ENCODE results near the gene MAP4K3. TPM values are rescaled to one million over a fixed set of nuclear protein-coding genes. Genes with fewer than 3 reads are reported as not detected.

The MAP4K3 gene
- polyA plus RNA-seq, 2 of the 4 experiments (the other 2 are of a cell fraction): 15.8 to 44.6 TPM

DNA sequence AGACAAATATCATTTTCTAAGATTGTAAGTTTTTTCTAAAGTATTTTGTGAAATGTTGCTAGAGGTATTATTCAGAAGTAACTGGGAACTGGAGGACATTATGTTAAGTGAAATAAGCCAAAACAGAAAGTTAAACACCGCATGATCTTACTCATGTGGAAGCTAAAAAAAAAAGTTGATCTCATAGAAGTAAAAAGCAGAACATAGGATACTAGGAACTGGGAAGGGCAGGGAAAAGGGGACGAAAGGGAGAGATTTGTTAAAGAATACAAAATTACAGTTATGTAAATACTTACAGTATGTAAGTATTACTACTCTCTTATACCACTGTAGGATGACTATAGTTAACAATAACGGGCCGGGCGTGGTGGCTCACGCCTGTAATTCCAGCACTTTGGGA lies 146.7 kb downstream of the MAP4K3 start (continued):
- TF ChIP-seq, protein P1, sequence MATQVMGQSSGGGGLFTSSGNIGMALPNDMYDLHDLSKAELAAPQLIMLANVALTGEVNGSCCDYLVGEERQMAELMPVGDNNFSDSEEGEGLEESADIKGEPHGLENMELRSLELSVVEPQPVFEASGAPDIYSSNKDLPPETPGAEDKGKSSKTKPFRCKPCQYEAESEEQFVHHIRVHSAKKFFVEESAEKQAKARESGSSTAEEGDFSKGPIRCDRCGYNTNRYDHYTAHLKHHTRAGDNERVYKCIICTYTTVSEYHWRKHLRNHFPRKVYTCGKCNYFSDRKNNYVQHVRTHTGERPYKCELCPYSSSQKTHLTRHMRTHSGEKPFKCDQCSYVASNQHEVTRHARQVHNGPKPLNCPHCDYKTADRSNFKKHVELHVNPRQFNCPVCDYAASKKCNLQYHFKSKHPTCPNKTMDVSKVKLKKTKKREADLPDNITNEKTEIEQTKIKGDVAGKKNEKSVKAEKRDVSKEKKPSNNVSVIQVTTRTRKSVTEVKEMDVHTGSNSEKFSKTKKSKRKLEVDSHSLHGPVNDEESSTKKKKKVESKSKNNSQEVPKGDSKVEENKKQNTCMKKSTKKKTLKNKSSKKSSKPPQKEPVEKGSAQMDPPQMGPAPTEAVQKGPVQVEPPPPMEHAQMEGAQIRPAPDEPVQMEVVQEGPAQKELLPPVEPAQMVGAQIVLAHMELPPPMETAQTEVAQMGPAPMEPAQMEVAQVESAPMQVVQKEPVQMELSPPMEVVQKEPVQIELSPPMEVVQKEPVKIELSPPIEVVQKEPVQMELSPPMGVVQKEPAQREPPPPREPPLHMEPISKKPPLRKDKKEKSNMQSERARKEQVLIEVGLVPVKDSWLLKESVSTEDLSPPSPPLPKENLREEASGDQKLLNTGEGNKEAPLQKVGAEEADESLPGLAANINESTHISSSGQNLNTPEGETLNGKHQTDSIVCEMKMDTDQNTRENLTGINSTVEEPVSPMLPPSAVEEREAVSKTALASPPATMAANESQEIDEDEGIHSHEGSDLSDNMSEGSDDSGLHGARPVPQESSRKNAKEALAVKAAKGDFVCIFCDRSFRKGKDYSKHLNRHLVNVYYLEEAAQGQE (IDR thresholded peaks at IDR 0.05): no peak
- TF ChIP-seq EP300 (IDR thresholded peaks at IDR 0.05): no peak
- TF ChIP-seq HDAC2 (IDR thresholded peaks at IDR 0.05): no peak
- no peak for TF ChIP-seq ESRRA (IDR thresholded peaks at IDR 0.05; ENCODE audit: borderline replicate concordance, low read length)

DNA sequence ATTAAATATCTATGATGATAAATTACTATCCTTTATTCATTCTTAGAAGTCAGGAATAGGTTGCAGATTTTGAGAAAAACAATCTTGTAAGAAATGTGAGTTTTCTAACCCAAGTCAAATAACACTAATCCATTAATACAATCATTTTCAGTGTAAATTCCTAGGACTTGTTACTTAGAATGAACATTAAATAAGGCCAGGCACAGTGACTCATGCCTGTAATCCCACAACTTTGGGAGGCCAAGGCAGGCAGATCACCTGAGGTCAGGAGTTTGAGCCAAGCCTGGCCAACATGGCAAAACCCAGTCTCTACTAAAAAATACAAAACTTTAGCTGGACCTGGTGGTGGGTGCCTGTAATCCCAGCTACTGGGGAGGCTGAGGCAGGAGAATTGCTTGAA lies 147.5 kb downstream of the MAP4K3 start:
- POLR2A ChIA-PET: no interaction called here
- no peak for ATAC-seq
- Histone ChIP-seq H3K9me3 (no peaks in the 10 kb centered on the region), H3K4me2 (no peak overlapping the region), H3K27ac (no peak overlapping the region), H3K4me1 (no peaks in the 10 kb centered on the region), H3K4me3 (no peak overlapping the region)
- TF ChIP-seq HOXB5 (CRISPR knock-in tag; IDR thresholded peaks at IDR 0.05) (no peak), FOSL2 (IDR thresholded peaks at IDR 0.05) (no peak), FOSL2 (CRISPR knock-in tag; IDR thresholded peaks at IDR 0.05) (0 out of 2 replicates have a peak, but pooled peaks have one; percentile 10)
- no peak for DNase-seq (ENCODE audit: low read depth in 1 of 2, low spot score in 1 of 2)
- CTCF ChIA-PET: interaction anchor here (0.7 kb wide), 1 partner anchor 9 kb away, joined by 4 read pairs; no protein-coding TSS in a partner anchor
- peak; percentile 63 for FAIRE-seq

DNA sequence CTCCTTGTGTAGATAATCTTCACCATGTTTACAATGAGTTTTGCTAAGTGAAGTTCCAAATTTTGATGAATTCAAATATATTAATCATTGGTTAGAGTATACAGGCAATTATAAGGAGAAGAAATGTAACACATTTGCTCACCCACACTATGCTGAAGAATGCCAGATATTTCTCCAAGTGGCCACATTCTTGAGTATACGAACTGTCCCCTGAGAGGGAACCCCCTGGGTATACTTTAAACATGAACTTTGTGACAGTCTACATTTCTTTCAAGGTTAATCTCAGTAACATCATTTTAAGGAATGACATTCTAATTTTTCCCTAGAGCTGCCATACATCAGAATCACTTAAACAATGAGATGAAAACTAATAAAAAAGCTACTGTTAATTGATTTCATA lies 153.5 kb downstream of the MAP4K3 start:
- H3K27ac ChIP-seq: no peak overlapping the region
- CTCF ChIA-PET: no interaction called here
- DNase-seq (ENCODE audit: low read depth in 1 of 2, low spot score in 1 of 2): no peak
- no peak overlapping the region for H3K4me2 ChIP-seq
- TF ChIP-seq ZFP36 (IDR thresholded peaks at IDR 0.05; ENCODE audit: borderline replicate concordance, partially characterized antibody): no peak
- no peak for TF ChIP-seq PHF8 (IDR thresholded peaks at IDR 0.05; ENCODE audit: borderline replicate concordance, low read depth)
- TF ChIP-seq HDAC2 (IDR thresholded peaks at IDR 0.05): no peak
- TF ChIP-seq, protein P2, sequence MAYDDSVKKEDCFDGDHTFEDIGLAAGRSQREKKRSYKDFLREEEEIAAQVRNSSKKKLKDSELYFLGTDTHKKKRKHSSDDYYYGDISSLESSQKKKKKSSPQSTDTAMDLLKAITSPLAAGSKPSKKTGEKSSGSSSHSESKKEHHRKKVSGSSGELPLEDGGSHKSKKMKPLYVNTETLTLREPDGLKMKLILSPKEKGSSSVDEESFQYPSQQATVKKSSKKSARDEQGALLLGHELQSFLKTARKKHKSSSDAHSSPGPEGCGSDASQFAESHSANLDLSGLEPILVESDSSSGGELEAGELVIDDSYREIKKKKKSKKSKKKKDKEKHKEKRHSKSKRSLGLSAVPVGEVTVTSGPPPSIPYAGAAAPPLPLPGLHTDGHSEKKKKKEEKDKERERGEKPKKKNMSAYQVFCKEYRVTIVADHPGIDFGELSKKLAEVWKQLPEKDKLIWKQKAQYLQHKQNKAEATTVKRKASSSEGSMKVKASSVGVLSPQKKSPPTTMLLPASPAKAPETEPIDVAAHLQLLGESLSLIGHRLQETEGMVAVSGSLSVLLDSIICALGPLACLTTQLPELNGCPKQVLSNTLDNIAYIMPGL (CRISPR knock-in tag; IDR thresholded peaks at IDR 0.05; ENCODE audit: borderline replicate concordance): no peak
- no peak for TF ChIP-seq ZNF302 (CRISPR knock-in tag; IDR thresholded peaks at IDR 0.05)
- no peak for TF ChIP-seq POLR2A (IDR thresholded peaks at IDR 0.05; ENCODE audit: low read length)
- TF ChIP-seq, protein P3, sequence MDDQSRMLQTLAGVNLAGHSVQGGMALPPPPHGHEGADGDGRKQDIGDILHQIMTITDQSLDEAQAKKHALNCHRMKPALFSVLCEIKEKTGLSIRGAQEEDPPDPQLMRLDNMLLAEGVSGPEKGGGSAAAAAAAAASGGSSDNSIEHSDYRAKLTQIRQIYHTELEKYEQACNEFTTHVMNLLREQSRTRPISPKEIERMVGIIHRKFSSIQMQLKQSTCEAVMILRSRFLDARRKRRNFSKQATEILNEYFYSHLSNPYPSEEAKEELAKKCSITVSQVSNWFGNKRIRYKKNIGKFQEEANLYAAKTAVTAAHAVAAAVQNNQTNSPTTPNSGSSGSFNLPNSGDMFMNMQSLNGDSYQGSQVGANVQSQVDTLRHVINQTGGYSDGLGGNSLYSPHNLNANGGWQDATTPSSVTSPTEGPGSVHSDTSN (IDR thresholded peaks at IDR 0.05): no peak
- TF ChIP-seq, protein P4, sequence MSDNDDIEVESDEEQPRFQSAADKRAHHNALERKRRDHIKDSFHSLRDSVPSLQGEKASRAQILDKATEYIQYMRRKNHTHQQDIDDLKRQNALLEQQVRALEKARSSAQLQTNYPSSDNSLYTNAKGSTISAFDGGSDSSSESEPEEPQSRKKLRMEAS (IDR thresholded peaks at IDR 0.05): no peak
- no peak for TF ChIP-seq RARB (CRISPR knock-in tag; IDR thresholded peaks at IDR 0.05)
- no peak for TF ChIP-seq NFE2L2 (conservative IDR thresholded peaks at IDR 0.05; ENCODE audit: low read length)
- no peak for TF ChIP-seq NPAS2 (CRISPR knock-in tag; IDR thresholded peaks at IDR 0.05; ENCODE audit: borderline replicate concordance)
- no peak for ATAC-seq
- no peaks in the 10 kb centered on the region for H3K9me3 ChIP-seq
- FAIRE-seq: no peak
- WGBS (ENCODE audit: missing lambda C conversion rate): 76% methylated on average over 1 of the region's 1 CpG
- H3K4me1 ChIP-seq: no peaks in the 10 kb centered on the region
- POLR2A ChIA-PET: no interaction called here
- no peak overlapping the region for H3K4me3 ChIP-seq
